Liver (tissue), 9 donors: Measurements from ENCODE around the gene PVRIG. TPM values are rescaled to one million over a fixed set of nuclear protein-coding genes. Genes with fewer than 3 reads are reported as not detected.

ENCODE experiments used
- DNase-seq: peaks from one replicate; pipeline ENCODE4 v3.0.0-alpha.2; 2017; ENCODE audit warnings: low spot score
- H3K27ac ChIP-seq, 2 donors: one replicate each; pipeline ENCODE4 v1.7.0; 2013; ENCODE audit warnings: inconsistent platforms in 2 of 2, low read length in 2 of 2, control low read depth in 1 of 2, low read depth in 1 of 2, mild to moderate bottlenecking in 1 of 2
- H3K27me3 ChIP-seq, 4 donors: one replicate each; pipeline versions ENCODE4 v1.6.1 to v1.7.0; 2013; ENCODE audit warnings: low read length in 3 of 4, inconsistent platforms in 1 of 4, mild to moderate bottlenecking in 1 of 4, moderate library complexity in 1 of 4; ENCODE audit not compliant: control insufficient read depth in 4 of 4, insufficient read depth in 4 of 4
- H3K36me3 ChIP-seq, 4 donors: one replicate each; pipeline versions ENCODE4 v1.6.1 to v1.7.0; 2013; ENCODE audit warnings: low read length in 3 of 4, mild to moderate bottlenecking in 3 of 4, low read depth in 1 of 4, moderate library complexity in 1 of 4; ENCODE audit not compliant: control insufficient read depth in 4 of 4, insufficient read depth in 3 of 4
- H3K4me1 ChIP-seq, 4 donors: one replicate each; pipeline versions ENCODE4 v1.6.1 to v1.7.0; 2013; ENCODE audit warnings: low read length in 3 of 4, mild to moderate bottlenecking in 3 of 4, moderate library complexity in 1 of 4; ENCODE audit not compliant: control insufficient read depth in 4 of 4, insufficient read depth in 4 of 4
- H3K4me3 ChIP-seq, 3 donors: one replicate each; pipeline versions ENCODE4 v1.6.1 to v1.7.0; 2013; ENCODE audit warnings: low read length in 3 of 3, control low read depth in 1 of 3, low read depth in 1 of 3, mild to moderate bottlenecking in 1 of 3
- H3K9ac ChIP-seq, 2 donors: one replicate each; pipeline ENCODE4 v1.7.0; 2013; ENCODE audit warnings: low read length in 2 of 2, mild to moderate bottlenecking in 2 of 2, moderate library complexity in 2 of 2, control low read depth in 1 of 2, low read depth in 1 of 2
- H3K9me3 ChIP-seq, 4 donors: one replicate each; pipeline versions ENCODE4 v1.6.1 to v1.7.0; 2013; ENCODE audit warnings: low read length in 3 of 4; ENCODE audit not compliant: control insufficient read depth in 4 of 4
- ATF3 ChIP-seq: IDR thresholded peaks from 2 replicates; pipeline ENCODE4 v1.6.1; 2016; ENCODE audit warnings: antibody characterized with exemption
- CTCF ChIP-seq: fragments of 150-350 bp; IDR thresholded peaks from 2 replicates; pipeline ENCODE4 v1.5.1; 2017; ENCODE audit warnings: improper control_type of control experiment, low read depth, low read length; ENCODE audit not compliant: missing input control
- EGR1 ChIP-seq, 2 donors: IDR thresholded peaks; 2 replicates each; pipeline ENCODE4 v1.6.1; 2016 to 2018; ENCODE audit warnings: antibody characterized with exemption in 2 of 2, low read depth in 2 of 2
- FOXA1 ChIP-seq: IDR thresholded peaks from 2 replicates; pipeline ENCODE4 v1.6.1; 2016; ENCODE audit warnings: antibody characterized with exemption
- FOXA2 ChIP-seq: IDR thresholded peaks from 2 replicates; pipeline ENCODE4 v1.6.1; 2016; ENCODE audit warnings: antibody characterized with exemption
- GABPA ChIP-seq, 2 donors: IDR thresholded peaks in 1 of 2; conservative IDR thresholded peaks in 1 of 2; 2 replicates each; pipeline ENCODE4 v1.6.1; 2016; ENCODE audit warnings: antibody characterized with exemption in 2 of 2, mild to moderate bottlenecking in 1 of 2, moderate library complexity in 1 of 2
- HNF4A ChIP-seq, 2 donors: conservative IDR thresholded peaks; 2 replicates each; pipeline ENCODE4 v1.6.1; 2016; ENCODE audit warnings: antibody characterized with exemption in 2 of 2, mild to moderate bottlenecking in 2 of 2
- HNF4G ChIP-seq: IDR thresholded peaks from 2 replicates; pipeline ENCODE4 v1.6.1; 2016; ENCODE audit warnings: antibody characterized with exemption
- JUND ChIP-seq, 2 donors: IDR thresholded peaks; 2 replicates each; pipeline ENCODE4 v1.6.1; 2016; ENCODE audit warnings: antibody characterized with exemption in 2 of 2
- MAX ChIP-seq: IDR thresholded peaks from 2 replicates; pipeline ENCODE4 v1.6.1; 2016; ENCODE audit warnings: antibody characterized with exemption
- NR2F2 ChIP-seq: IDR thresholded peaks from 2 replicates; pipeline ENCODE4 v1.6.1; 2016; ENCODE audit warnings: antibody characterized with exemption
- RAD21 ChIP-seq, 2 donors: IDR thresholded peaks; 2 replicates each; pipeline ENCODE4 v1.6.1; 2016; ENCODE audit warnings: antibody characterized with exemption in 2 of 2, mild to moderate bottlenecking in 2 of 2
- REST ChIP-seq: IDR thresholded peaks from 2 replicates; pipeline ENCODE4 v1.6.1; 2016; ENCODE audit warnings: antibody characterized with exemption, mild to moderate bottlenecking
- RXRA ChIP-seq, 2 donors: IDR thresholded peaks; 2 replicates each; pipeline ENCODE4 v1.6.1; 2017 to 2018; ENCODE audit warnings: antibody characterized with exemption in 2 of 2, mild to moderate bottlenecking in 1 of 2
- SP1 ChIP-seq: IDR thresholded peaks from 2 replicates; pipeline ENCODE4 v1.6.1; 2018; ENCODE audit warnings: antibody characterized with exemption, mild to moderate bottlenecking
- TAF1 ChIP-seq: conservative IDR thresholded peaks from 2 replicates; pipeline ENCODE4 v1.6.1; 2016; ENCODE audit warnings: antibody characterized with exemption, mild to moderate bottlenecking
- YY1 ChIP-seq: IDR thresholded peaks from 2 replicates; pipeline ENCODE4 v1.6.1; 2016; ENCODE audit warnings: antibody characterized with exemption, mild to moderate bottlenecking
- ZBTB33 ChIP-seq: IDR thresholded peaks from 2 replicates; pipeline ENCODE4 v1.6.1; 2016; ENCODE audit warnings: antibody characterized with exemption
- WGBS: extraction: QIAGEN DNeasy Blood & Tissue Kit; methylation state at CpG from one replicate; pipeline ENCODE4 v1.1.7; 2013; 5-methylcytosine and 5-hydroxymethylcytosine counted together
- polyA plus RNA-seq, 2 donors: library from polyadenylated mRNA; stranded (reverse) in 1 of 2; unstranded in 1 of 2; fragments of 200-250 nt in 1 of 2; fragments of >200 nt in 1 of 2; fragmentation: Nextera tagmentation in 1 of 2; extraction: Ambion mirVana in 1 of 2; gene quantifications; one replicate each; pipeline versions ENCODE4 v1.2.1 to v1.2.3, GENCODE V29; 2013 to 2015
- total RNA-seq, 2 donors: library from RNA; depleted of rRNA; stranded (reverse); fragments of >200 nt; gene quantifications; one replicate each; pipeline ENCODE4 v1.2.3, GENCODE V29; 2014
- donor health status: healthy.
- donor health status: healthy.
- donor health status: healthy.
- donor health status: healthy.
- donor health status: healthy.

The PVRIG gene
- total and polyA plus RNA-seq, 4 donors: 0.37 to 0.81 (median 0.58) TPM

- no peak for DNase-seq
- Histone ChIP-seq H3K9me3 (no peaks in the 10 kb centered on the region), H3K27me3 (no peaks in the 10 kb centered on the region), H3K9ac (no peak overlapping the region), H3K4me3 (no peak overlapping the region), H3K27ac (no peak overlapping the region), H3K4me1 (no peaks in the 10 kb centered on the region), H3K36me3 (no peaks in the 10 kb centered on the region)
- 94% methylated on average over 10 of the region's 10 CpGs for WGBS
- TF ChIP-seq CTCF: no peak
- no peak for TF ChIP-seq HNF4G
- no peak for TF ChIP-seq REST
- TF ChIP-seq FOXA2: no peak
- no peak for TF ChIP-seq GABPA (IDR thresholded peaks at IDR 0.05 in 1 of 2, conservative IDR thresholded peaks at IDR 0.05 in 1 of 2)
- TF ChIP-seq ZBTB33: no peak
- no peak for TF ChIP-seq NR2F2
- TF ChIP-seq TAF1: no peak
- TF ChIP-seq RAD21 (IDR thresholded peaks at IDR 0.05): no peak
- no peak for TF ChIP-seq MAX
- no peak for TF ChIP-seq ATF3
- TF ChIP-seq SP1: no peak
- TF ChIP-seq FOXA1: no peak
- TF ChIP-seq JUND (IDR thresholded peaks at IDR 0.05): no peak
- no peak for TF ChIP-seq HNF4A (conservative IDR thresholded peaks at IDR 0.05)
- TF ChIP-seq RXRA (IDR thresholded peaks at IDR 0.05): no peak
- no peak for TF ChIP-seq EGR1 (IDR thresholded peaks at IDR 0.05; ENCODE audit: low read depth in 2 of 2)
- no peak for TF ChIP-seq YY1
Measured at GRCh38 chr7:100248483-100248882, 28.7 kb downstream of the PVRIG start.
